ENCODE results near the gene PZP. TPM values are rescaled to one million over a fixed set of nuclear protein-coding genes. Genes with fewer than 3 reads are reported as not detected.

PZP gene
- total RNA-seq, 2 donors from 2014 or later, result not detected

DNA sequence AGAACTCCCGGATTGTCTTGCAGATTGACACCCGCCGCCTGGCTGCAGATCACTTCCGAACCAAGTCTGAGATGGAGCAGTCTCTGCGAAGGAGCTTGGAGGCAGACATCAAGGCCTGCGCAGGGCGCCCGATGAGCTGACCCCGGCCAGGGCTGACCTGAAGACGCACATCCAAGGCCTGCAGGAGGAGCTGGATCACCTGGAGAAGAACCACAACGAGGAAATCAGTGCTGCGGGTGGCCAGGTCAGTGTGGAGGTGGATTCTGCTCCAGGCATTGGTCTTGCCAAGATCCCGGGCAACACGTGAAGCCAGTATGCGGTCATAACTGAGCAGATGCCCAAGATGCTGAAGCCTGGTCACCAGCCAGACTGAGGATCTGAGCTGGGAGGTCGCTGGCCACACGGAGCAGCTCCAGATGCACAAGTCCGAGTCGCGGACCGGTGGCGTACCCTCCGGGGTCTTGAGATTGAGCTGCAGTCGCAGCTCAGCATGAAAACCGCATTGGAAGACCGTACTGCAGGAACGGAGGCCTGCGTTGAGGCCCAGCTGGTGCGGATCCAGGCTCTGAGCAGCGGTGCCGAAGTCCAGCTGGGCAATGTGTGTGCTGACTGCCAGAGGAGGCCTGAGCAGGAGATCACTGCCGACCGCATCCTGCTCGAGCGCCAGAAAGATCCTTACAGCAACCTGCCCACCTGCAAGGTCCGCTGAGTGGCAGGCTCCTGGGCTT is 80.1 kb downstream of the PZP start:
- H3K27ac ChIP-seq, result no peak overlapping the region
- H3K27me3 ChIP-seq, result no peaks in the 10 kb centered on the region
- intact Hi-C loops (cut with DNase I), result no loop called here
- H3K36me3 ChIP-seq (replicated peaks in 1 of 2; ENCODE audit: insufficient read depth in 1 of 2, low read depth in 2 of 2), result no peaks in the 10 kb centered on the region
- TF ChIP-seq CTCF (IDR thresholded peaks at IDR 0.05) (no peak), POLR2A (IDR thresholded peaks at IDR 0.05) (no peak)
- peaks cover 13% of the 10 kb centered on the region for H3K4me1 ChIP-seq
- DNase-seq (no peak), ATAC-seq (no peak)
- WGBS, 2 donors, result 86 to 89% methylated on average over 11 to 28 of the region's 36 CpGs
- no peaks in the 10 kb centered on the region for H3K9me3 ChIP-seq
- no peak overlapping the region for H3K4me3 ChIP-seq

DNA sequence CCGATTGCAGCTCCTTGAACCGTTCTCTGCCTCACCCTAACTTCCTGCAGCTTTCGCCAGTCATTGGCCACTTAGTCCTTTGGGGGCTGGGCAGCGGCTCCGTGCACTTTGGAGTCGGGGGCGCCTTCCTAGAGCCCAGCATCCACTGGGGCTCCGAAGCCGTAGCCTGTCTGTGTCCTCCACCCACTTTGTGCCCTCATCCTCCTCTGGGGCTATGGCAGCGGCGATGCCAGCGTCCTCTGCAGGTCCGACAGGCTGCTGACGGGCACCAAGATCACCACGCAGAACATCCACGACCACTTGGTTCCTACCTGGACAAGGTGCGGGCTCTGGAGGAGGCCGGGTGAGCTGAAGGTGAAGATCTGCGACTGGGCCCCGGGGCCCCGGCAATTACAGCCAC is 80.7 kb downstream of the PZP start:
- H3K27ac ChIP-seq, result no peak overlapping the region
- no peaks in the 10 kb centered on the region for H3K36me3 ChIP-seq (replicated peaks in 1 of 2; ENCODE audit: insufficient read depth in 1 of 2, low read depth in 2 of 2)
- 91 to 99% methylated on average over 16 to 21 of the region's 21 CpGs for WGBS, 2 donors
- H3K27me3 ChIP-seq, result no peaks in the 10 kb centered on the region
- ATAC-seq (no peak), DNase-seq (no peak)
- no peak for TF ChIP-seq CTCF (IDR thresholded peaks at IDR 0.05)
- no peak for TF ChIP-seq POLR2A (IDR thresholded peaks at IDR 0.05)
- intact Hi-C loops (cut with DNase I), result no loop called here
- no peak overlapping the region for H3K4me3 ChIP-seq
- H3K4me1 ChIP-seq, result peaks cover 8% of the 10 kb centered on the region
- H3K9me3 ChIP-seq, result no peaks in the 10 kb centered on the region

DNA sequence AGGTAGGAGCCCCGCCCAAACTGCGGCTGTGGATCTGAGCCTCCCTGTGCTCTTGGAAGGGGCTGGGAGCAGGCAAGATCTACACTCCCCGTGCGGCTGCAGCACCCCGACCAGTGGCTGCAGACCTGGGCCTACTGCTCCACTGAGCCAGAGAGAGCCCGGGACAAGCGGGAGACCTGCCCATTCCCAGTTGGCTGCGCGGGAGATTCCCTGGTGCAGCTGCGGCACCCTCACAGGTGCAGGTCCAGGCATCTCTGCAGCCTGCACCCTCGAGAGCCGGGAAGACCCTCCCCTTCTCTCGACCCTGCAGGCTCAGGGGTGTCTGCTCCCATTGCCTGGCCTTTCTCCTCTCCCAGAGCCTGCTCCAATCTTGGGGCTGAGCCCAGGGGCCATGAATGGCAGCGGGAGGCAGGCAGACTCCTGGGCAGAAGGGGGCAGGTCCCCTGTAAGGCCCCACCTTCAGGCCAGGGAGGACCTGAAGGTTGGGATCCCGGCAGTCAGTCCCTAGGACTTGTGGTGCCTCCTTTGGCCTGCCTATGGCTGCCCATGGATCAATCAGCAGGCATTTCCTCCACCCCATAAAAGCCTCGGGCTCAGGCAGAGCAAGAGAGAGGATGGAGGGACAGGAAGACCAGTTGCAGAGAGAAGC is 83.7 kb downstream of the PZP start:
- Histone ChIP-seq H3K27ac (no peak overlapping the region), H3K4me3 (no peak overlapping the region), H3K4me1 (peaks cover 8% of the 10 kb centered on the region), H3K27me3 (no peaks in the 10 kb centered on the region), H3K9me3 (no peaks in the 10 kb centered on the region), H3K36me3 (replicated peaks in 1 of 2; ENCODE audit: insufficient read depth in 1 of 2, low read depth in 2 of 2) (no peaks in the 10 kb centered on the region)
- ATAC-seq, result no peak
- DNase-seq, result no peak
- intact Hi-C loops (cut with DNase I), result no loop called here
- WGBS, 2 donors, result 88 to 92% methylated on average over 5 to 13 of the region's 16 CpGs
- TF ChIP-seq POLR2A (IDR thresholded peaks at IDR 0.05), result no peak
- no peak for TF ChIP-seq CTCF (IDR thresholded peaks at IDR 0.05)

GRCh38 chr12:9123781-9124382 is 84.3 kb downstream of the PZP start:
- peaks cover 8% of the 10 kb centered on the region for H3K4me1 ChIP-seq
- no peak overlapping the region for H3K27ac ChIP-seq
- 72 to 88% methylated on average over 14 of the region's 14 CpGs for WGBS, 2 donors
- H3K9me3 ChIP-seq, result no peaks in the 10 kb centered on the region
- no peak for ATAC-seq
- no peak overlapping the region for H3K4me3 ChIP-seq
- H3K36me3 ChIP-seq (replicated peaks in 1 of 2; ENCODE audit: insufficient read depth in 1 of 2, low read depth in 2 of 2), result no peaks in the 10 kb centered on the region
- TF ChIP-seq POLR2A (IDR thresholded peaks at IDR 0.05), result no peak
- TF ChIP-seq CTCF (IDR thresholded peaks at IDR 0.05), result no peak
- no peaks in the 10 kb centered on the region for H3K27me3 ChIP-seq
- no peak for DNase-seq
- intact Hi-C loops (cut with DNase I), result no loop called here

All from body of pancreas (tissue), 4 donors.